Stomach (tissue), 9 donors: ENCODE data around the gene ZNF248. TPM values are rescaled to one million over a fixed set of nuclear protein-coding genes. Genes with fewer than 3 reads are reported as not detected.
"Not testable (repeated sequence)": the region's sequence is repeated elsewhere in the genome, so short reads cannot be mapped to it uniquely, and the experiment has no call there.

Experiments
- DNase-seq, 2 donors: peaks; one replicate each; pipeline versions ENCODE4 v3.0.0 to v3.0.0-alpha.2; 2013 to 2019
- H3K27ac ChIP-seq, 5 donors: fragments of 200-600 bp in 4 of 5; sonication (generic) in 4 of 5; one replicate each; pipeline ENCODE4 v1.5.1; 2013 to 2019; ENCODE audit warnings: mild to moderate bottlenecking in 1 of 5, moderate library complexity in 1 of 5
- H3K27me3 ChIP-seq, 3 donors: fragments of 200-600 bp; sonication (generic); one replicate each; pipeline ENCODE4 v1.5.1; 2017 to 2019; ENCODE audit warnings: mixed run types in 1 of 3
- H3K36me3 ChIP-seq, 4 donors: fragments of 200-600 bp; sonication (generic); 1 replicate in 3 of 4; 2 replicates in 1 of 4; pipeline ENCODE4 v1.5.1; 2016 to 2019
- H3K4me1 ChIP-seq, 4 donors: fragments of 200-600 bp; sonication (generic); one replicate each; pipeline ENCODE4 v1.5.1; 2016 to 2019
- H3K4me3 ChIP-seq, 4 donors: fragments of 200-600 bp; sonication (generic) in 3 of 4; one replicate each; pipeline ENCODE4 v1.5.1; 2016 to 2019; ENCODE audit warnings: mild to moderate bottlenecking in 1 of 4
- H3K9me3 ChIP-seq, 4 donors: fragments of 200-600 bp; sonication (generic); one replicate each; pipeline ENCODE4 v1.5.1; 2016 to 2019
- CTCF ChIP-seq, 7 experiments: fragments of 450-650 bp in 4 of 7; fragments of 200-600 bp in 3 of 7; sonication (generic) in 3 of 7; IDR thresholded peaks; one replicate each; pipeline ENCODE4 v1.5.1; 2016 to 2019; ENCODE audit warnings: antibody characterized with exemption in 7 of 7, control low read depth in 2 of 7, mild to moderate bottlenecking in 1 of 7
- EP300 ChIP-seq: sonication (generic); formaldehyde crosslinking; IDR thresholded peaks from one replicate; pipeline ENCODE4 v1.6.1; 2017; ENCODE audit warnings: antibody characterized with exemption
- POLR2A ChIP-seq, 4 donors: fragments of 450-650 bp; IDR thresholded peaks; one replicate each; pipeline ENCODE4 v1.6.1; 2016; ENCODE audit warnings: antibody characterized with exemption in 4 of 4, control low read depth in 2 of 4, mild to moderate bottlenecking in 1 of 4, moderate library complexity in 1 of 4
- POLR2AphosphoS5 ChIP-seq, 3 donors: sonication (generic); formaldehyde crosslinking; IDR thresholded peaks; one replicate each; pipeline ENCODE4 v1.6.1; 2016; ENCODE audit warnings: antibody characterized with exemption in 3 of 3
- whole genome bisulfite sequencing, 5 donors: extraction: QIAGEN DNeasy Blood & Tissue Kit in 3 of 5; methylation state at CpG; one replicate each; pipeline versions ENCODE4 v1.1.5 to v1.1.7; 2013 to 2018; 5-methylcytosine and 5-hydroxymethylcytosine counted together
- intact Hi-C: fragments of 100-400 bp; cut with DNase I; formaldehyde crosslinking; loops from one replicate; pipeline ENCODE4 v1.15.1; 2023; ENCODE audit warnings: low total_unique reads
- polyA plus RNA-seq, 3 donors: library from polyadenylated mRNA; stranded (reverse); fragments of 200-250 nt; gene quantifications; one replicate each; pipeline ENCODE4 v1.2.3, GENCODE V29; 2013
- total RNA-seq, 5 donors: library from RNA; depleted of rRNA; stranded (reverse); fragments of >200 nt; gene quantifications; one replicate each; pipeline versions ENCODE4 v1.1.0 to v1.2.3, GENCODE V29; 2014 to 2016
- donor health status: healthy with polysubstance abuse.
- donor health status: Bipolar disorder and iron deficiency.
- donor health status: healthy.

Gene ZNF248
- total and polyA plus RNA-seq, 8 donors: 2.5 to 32.9 (median 9.9) TPM

GRCh38 chr10:37860494-37861190, 3.2 kb upstream of the ZNF248 start:
- H3K36me3 ChIP-seq: no peaks in the 10 kb centered on the region
- WGBS, 5 donors: 53 to 66% (median 59%) methylated on average over 2 of the region's 2 CpGs
- H3K27ac ChIP-seq: peak overlapping the region in 4 of 5 donors; percentile 20 to 100 (median 36)
- H3K27me3 ChIP-seq: no peaks in the 10 kb centered on the region
- no peak for TF ChIP-seq EP300
- H3K9me3 ChIP-seq: no peaks in the 10 kb centered on the region
- no peak overlapping the region for H3K4me3 ChIP-seq
- intact Hi-C loops: no loop called here
- peaks cover 9 to 22% (median 15%) of the 10 kb centered on the region in 4 donors for H3K4me1 ChIP-seq
- DNase-seq: peak in 1 of 2 donors; percentile 14

DNA sequence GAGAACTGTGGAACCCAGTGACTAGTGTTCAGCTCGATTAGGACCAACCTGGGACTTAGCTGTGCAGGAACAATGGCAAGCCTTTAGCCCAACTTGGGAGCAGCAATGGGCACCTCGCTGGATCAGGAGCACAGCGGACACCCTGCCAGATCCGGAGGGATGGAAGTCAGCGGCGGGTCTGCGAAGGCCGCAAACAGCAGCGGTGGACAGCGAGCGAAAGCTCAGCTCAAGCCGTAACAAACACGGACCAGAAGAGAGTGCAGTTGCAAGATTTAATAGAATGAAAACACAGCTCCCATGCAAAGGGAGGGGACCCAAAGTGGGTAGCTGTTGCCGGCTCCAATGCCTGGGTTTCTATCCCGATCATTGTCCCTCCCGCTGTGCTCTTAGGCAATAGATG, 1.9 kb upstream of the ZNF248 start:
- not testable (repeated sequence) for H3K4me3 ChIP-seq, DNase-seq, H3K36me3 ChIP-seq, H3K27me3 ChIP-seq, H3K9me3 ChIP-seq
- Histone ChIP-seq H3K27ac (peak overlapping the region in 2 of 5 donors; percentile 96 to 100), H3K4me1 (peaks cover 11 to 36% (median 23%) of the 10 kb centered on the region in 4 donors)
- intact Hi-C loops: loop anchor here (10.0 kb wide), 1 partner anchor 236 kb away; the partner anchor contains the start of gene ZNF37A
- 93 to 97% (median 96%) methylated on average over 16 of the region's 16 CpGs for WGBS, 5 donors

- DNase-seq: peak in 1 of 2 donors; percentile 27
- Histone ChIP-seq H3K27me3 (no peaks in the 10 kb centered on the region), H3K27ac (peak overlapping the region; percentile 96 to 100 (median 98)), H3K4me3 (peak overlapping the region; percentile 66 to 89 (median 74)), H3K9me3 (no peaks in the 10 kb centered on the region), H3K4me1 (peaks cover 11 to 38% (median 25%) of the 10 kb centered on the region in 4 donors), H3K36me3 (peaks cover 4 to 14% (median 9%) of the 10 kb centered on the region in 4 donors)
- intact Hi-C loops: loop anchor here (10.0 kb wide), 1 partner anchor 238 kb away; the partner anchor contains the start of gene ZNF37A
- WGBS, 5 donors: 1 to 2% (median 1%) methylated on average over 13 to 16 of the region's 16 CpGs
- TF ChIP-seq POLR2A (IDR thresholded peaks at IDR 0.05) (no peak), POLR2AphosphoS5 (IDR thresholded peaks at IDR 0.05) (no peak)
Measured at GRCh38 chr10:37856881-37857286, 526 bp downstream of the ZNF248 start.

DNA sequence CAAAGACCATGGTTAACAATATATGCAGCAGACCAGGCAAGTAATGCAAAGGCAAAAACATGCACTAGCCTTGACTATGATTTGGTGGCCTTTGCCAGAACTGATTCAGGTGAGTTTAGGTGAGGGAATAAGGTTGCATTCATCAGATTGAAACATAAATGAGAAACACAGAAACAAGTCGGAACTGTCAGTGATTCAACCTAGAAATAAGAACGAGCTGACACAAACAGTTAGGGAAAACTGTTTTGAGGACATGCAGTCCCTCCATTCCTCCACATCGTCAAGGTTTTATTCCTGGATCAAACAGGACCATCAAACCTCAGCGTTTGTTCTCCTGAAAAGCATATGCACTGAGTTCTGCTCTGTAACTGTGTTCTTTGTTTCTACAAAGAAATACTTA, 1.8 kb downstream of the ZNF248 start:
- H3K27me3 ChIP-seq: no peaks in the 10 kb centered on the region
- no peak for DNase-seq
- TF ChIP-seq CTCF (IDR thresholded peaks at IDR 0.05): no peak
- no peak for TF ChIP-seq EP300
- no peak for TF ChIP-seq POLR2A (IDR thresholded peaks at IDR 0.05)
- TF ChIP-seq POLR2AphosphoS5 (IDR thresholded peaks at IDR 0.05): no peak
- intact Hi-C loops: loop anchor here (10.0 kb wide), 1 partner anchor 239 kb away; the partner anchor contains the start of gene ZNF37A
- no peaks in the 10 kb centered on the region for H3K9me3 ChIP-seq
- 43 to 66% (median 49%) methylated on average over 4 of the region's 4 CpGs for WGBS, 5 donors
- peaks cover 11 to 38% (median 25%) of the 10 kb centered on the region in 4 donors for H3K4me1 ChIP-seq
- H3K27ac ChIP-seq: peak overlapping the region in 1 of 5 donors; percentile 100
- H3K36me3 ChIP-seq: peaks cover 4 to 14% (median 9%) of the 10 kb centered on the region in 4 donors
- peak overlapping the region in 3 of 4 donors; percentile 9 to 70 (median 17) for H3K4me3 ChIP-seq

DNA sequence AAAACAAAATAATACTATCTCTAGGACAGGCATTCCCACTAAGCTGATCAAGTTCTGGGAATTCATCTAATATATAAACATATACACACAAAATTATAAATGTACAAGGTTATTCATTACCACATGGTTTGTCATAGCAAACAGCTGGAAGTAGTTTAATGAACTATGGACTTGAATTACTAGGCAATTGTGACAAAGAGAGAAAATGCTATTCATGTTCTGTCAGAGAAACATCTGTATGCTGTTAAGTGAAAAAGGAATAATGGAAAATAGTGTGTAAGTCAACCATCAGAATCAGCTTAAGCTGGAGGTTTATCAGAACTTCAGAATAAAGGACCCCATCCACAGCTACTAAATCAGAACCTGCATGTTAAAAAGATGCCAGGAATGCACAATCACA, 2.8 kb downstream of the ZNF248 start:
- Histone ChIP-seq H3K27me3 (no peaks in the 10 kb centered on the region), H3K36me3 (peaks cover 4 to 14% (median 9%) of the 10 kb centered on the region in 4 donors), H3K4me3 (no peak overlapping the region), H3K4me1 (peaks cover 11 to 38% (median 25%) of the 10 kb centered on the region in 4 donors), H3K9me3 (no peaks in the 10 kb centered on the region), H3K27ac (no peak overlapping the region)
- DNase-seq: no peak
- intact Hi-C loops: loop anchor here (10.0 kb wide), 1 partner anchor 240 kb away; the partner anchor contains the start of gene ZNF37A
- TF ChIP-seq POLR2AphosphoS5 (IDR thresholded peaks at IDR 0.05): no peak
- no peak for TF ChIP-seq POLR2A (IDR thresholded peaks at IDR 0.05)

DNA sequence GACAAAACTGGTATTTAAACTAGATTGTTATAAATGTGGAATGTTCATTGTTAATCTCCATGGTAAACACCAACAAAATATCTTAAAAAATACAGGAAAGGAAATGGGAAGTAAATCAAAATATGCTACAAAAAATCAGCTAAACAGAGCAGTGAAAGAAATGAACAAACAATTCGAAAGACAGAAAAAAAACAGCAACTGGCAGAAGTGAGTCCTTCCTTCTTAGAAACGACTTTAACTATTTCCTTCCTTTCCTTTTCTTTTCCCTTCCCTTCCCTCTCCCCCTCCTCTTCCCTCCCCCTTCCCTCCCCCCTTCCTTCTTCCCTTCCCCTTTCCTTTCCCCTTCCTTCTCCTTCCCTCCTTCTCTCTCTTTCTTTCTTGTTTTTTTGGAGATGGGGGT, 12.8 kb downstream of the ZNF248 start:
- DNase-seq: no peak
- no peaks in the 10 kb centered on the region for H3K4me1 ChIP-seq
- intact Hi-C loops: no loop called here
- peaks cover 0 to 64% (median 35%) of the 10 kb centered on the region in 4 donors for H3K36me3 ChIP-seq
- H3K27me3 ChIP-seq: no peaks in the 10 kb centered on the region
- H3K27ac ChIP-seq: no peak overlapping the region
- H3K9me3 ChIP-seq: peaks cover 3 to 20% (median 11%) of the 10 kb centered on the region in 4 donors
- H3K4me3 ChIP-seq: no peak overlapping the region
- TF ChIP-seq EP300 (no peak), POLR2AphosphoS5 (IDR thresholded peaks at IDR 0.05) (no peak), POLR2A (IDR thresholded peaks at IDR 0.05) (no peak), CTCF (IDR thresholded peaks at IDR 0.05) (no peak)
- 78 to 87% (median 83%) methylated on average over 2 of the region's 2 CpGs for WGBS, 5 donors
